K562 (cell line): ENCODE data around the gene PLA2G15. TPM values are rescaled to one million over a fixed set of nuclear protein-coding genes. Genes with fewer than 3 reads are reported as not detected.

ENCODE experiments used
- BRD9 ChIP-seq: fragments of 450-650 bp; IDR thresholded peaks from 2 replicates; pipeline ENCODE4 v1.6.1; 2018; ENCODE audit warnings: low read depth; ENCODE audit not compliant: partially characterized antibody
- CEBPG ChIP-seq, 3 experiments: fragments of 200-800 bp in 1 of 3; sonication (Bioruptor generic) in 1 of 3; sonication (generic) in 1 of 3; formaldehyde crosslinking in 1 of 3; IDR thresholded peaks in 2 of 3; conservative IDR thresholded peaks in 1 of 3; 2 replicates each; pipeline versions ENCODE4 v1.6.1 to v1.8.0; 2016 to 2022; ENCODE audit warnings: missing compliant biosample characterization in 2 of 3, missing genetic modification characterization in 2 of 3, mild to moderate bottlenecking in 1 of 3, missing genetic modification reagents in 1 of 3
- HMG20B ChIP-seq: fragments of 250-450 bp; sonication (Bioruptor Pico); IDR thresholded peaks from 2 replicates; pipeline ENCODE4 v1.5.0; 2021; ENCODE audit warnings: mild to moderate bottlenecking
- MEF2A ChIP-seq: IDR thresholded peaks from 2 replicates; pipeline ENCODE4 v1.6.1; 2011; ENCODE audit warnings: low read depth, mild to moderate bottlenecking, low read length, moderate library complexity; ENCODE audit not compliant: control insufficient read depth
- PATZ1 ChIP-seq: fragments of 250-450 bp; sonication (Bioruptor Pico); IDR thresholded peaks from 2 replicates; pipeline ENCODE4 v1.5.0; 2020; ENCODE audit warnings: mild to moderate bottlenecking, borderline replicate concordance
- POLR2G ChIP-seq: fragments of 200-400 bp; formaldehyde crosslinking; IDR thresholded peaks from 2 replicates; pipeline ENCODE4 v1.6.1; 2017; ENCODE audit warnings: low read depth, mild to moderate bottlenecking, antibody characterized with exemption, low read length, moderate library complexity
- ZNF134 ChIP-seq: fragments of 250-450 bp; sonication (Bioruptor Pico); conservative IDR thresholded peaks from 2 replicates; pipeline ENCODE4 v1.4.0; 2020
- ZSCAN32 ChIP-seq: fragments of 450-650 bp; formaldehyde crosslinking; IDR thresholded peaks from 2 replicates; pipeline ENCODE4 v1.4.0; 2020; ENCODE audit warnings: mild to moderate bottlenecking, moderate library complexity
- polyA plus RNA-seq, 8 experiments: library from polyadenylated mRNA; depleted of rRNA in 4 of 8; stranded (reverse) in 5 of 8; unstranded in 3 of 8; fragments of >200 nt; fragmentation: Nextera tagmentation in 2 of 8; fragmentation: Illumina TruSeq in 1 of 8; extraction: Ambion mirVana in 2 of 8; extraction: Trizol in 1 of 8; gene quantifications; 2 replicates each; pipeline versions ENCODE4 v1.2.1 to v1.2.3, GENCODE V29; 2011 to 2014; ENCODE audit warnings: inconsistent platforms in 1 of 8, missing spikeins in 1 of 8
- total RNA-seq, 7 experiments: library from RNA; depleted of rRNA in 6 of 7; stranded (reverse); fragments of >200 nt in 6 of 7; fragmentation: Illumina TruSeq in 2 of 7; extraction: Trizol in 2 of 7; gene quantifications; 2 replicates each; pipeline versions ENCODE4 v1.2.1 to v1.2.3, GENCODE V29; 2011 to 2021; ENCODE audit warnings: low replicate concordance in 1 of 7
- TF ChIP-seq, protein P1 (sequence below): fragments of 450-650 bp; formaldehyde crosslinking; IDR thresholded peaks from 2 replicates; pipeline ENCODE4 v1.4.0; 2020; ENCODE audit warnings: mild to moderate bottlenecking, moderate library complexity
- TF ChIP-seq, protein P2 (sequence below): fragments of 250-450 bp; sonication (Bioruptor Pico); IDR thresholded peaks from 2 replicates; pipeline ENCODE4 v1.4.0; 2020; ENCODE audit warnings: mild to moderate bottlenecking
- TF ChIP-seq, protein P3 (sequence below): sonication (generic); formaldehyde crosslinking; IDR thresholded peaks from 2 replicates; pipeline ENCODE4 v1.8.1; 2023; ENCODE audit warnings: mild to moderate bottlenecking, missing genetic modification reagents

The PLA2G15 gene
- total and polyA plus RNA-seq, 9 of the 15 experiments (the other 6 are each of a cell fraction or from before 2014, with no cell fraction given): 0.42 to 8.6 (median 4.8) TPM

DNA sequence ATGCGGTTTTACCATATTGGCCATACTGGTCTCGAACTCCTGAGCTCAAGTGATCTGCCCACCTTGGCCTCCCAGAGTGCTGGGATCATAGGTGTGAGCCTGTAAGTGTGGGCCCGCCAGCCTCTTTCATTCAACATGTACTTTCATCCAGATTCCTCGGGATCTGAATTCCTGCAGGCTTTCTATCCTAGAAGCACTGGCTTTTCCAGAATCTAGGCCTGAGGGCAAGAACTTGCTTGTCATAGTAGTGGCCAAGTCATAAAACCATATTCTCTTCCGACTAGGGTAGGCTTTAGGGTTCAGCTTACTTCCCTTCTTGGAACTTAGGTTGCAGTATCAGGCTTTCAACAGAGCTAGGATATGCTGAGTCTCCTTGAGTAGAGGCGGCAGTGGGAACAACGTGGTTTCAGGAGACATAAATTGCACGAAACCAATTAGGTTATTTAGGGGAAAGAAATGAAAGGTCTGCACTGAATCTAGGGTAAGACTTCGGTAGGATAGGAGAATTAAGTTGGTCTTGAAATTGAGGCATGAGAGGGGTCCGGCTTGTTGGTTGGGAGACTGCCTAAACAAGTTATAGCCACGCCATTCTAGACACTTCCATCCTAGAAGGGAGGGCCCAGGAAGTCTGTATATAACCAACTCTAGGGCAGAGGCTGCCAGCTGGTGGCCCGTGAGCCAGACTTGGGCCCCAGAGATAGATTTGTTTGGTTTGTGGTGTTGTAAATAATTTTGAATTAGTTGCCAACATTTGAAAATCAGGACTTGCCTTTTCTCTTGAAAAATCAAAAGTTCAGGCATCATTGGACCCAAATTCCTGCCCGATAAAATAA, 34.8 kb downstream of the PLA2G15 start (continued):
- TF ChIP-seq, protein P1, sequence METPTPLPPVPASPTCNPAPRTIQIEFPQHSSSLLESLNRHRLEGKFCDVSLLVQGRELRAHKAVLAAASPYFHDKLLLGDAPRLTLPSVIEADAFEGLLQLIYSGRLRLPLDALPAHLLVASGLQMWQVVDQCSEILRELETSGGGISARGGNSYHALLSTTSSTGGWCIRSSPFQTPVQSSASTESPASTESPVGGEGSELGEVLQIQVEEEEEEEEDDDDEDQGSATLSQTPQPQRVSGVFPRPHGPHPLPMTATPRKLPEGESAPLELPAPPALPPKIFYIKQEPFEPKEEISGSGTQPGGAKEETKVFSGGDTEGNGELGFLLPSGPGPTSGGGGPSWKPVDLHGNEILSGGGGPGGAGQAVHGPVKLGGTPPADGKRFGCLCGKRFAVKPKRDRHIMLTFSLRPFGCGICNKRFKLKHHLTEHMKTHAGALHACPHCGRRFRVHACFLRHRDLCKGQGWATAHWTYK: no peak
- TF ChIP-seq PATZ1 (CRISPR knock-in tag): no peak
- TF ChIP-seq, protein P2, sequence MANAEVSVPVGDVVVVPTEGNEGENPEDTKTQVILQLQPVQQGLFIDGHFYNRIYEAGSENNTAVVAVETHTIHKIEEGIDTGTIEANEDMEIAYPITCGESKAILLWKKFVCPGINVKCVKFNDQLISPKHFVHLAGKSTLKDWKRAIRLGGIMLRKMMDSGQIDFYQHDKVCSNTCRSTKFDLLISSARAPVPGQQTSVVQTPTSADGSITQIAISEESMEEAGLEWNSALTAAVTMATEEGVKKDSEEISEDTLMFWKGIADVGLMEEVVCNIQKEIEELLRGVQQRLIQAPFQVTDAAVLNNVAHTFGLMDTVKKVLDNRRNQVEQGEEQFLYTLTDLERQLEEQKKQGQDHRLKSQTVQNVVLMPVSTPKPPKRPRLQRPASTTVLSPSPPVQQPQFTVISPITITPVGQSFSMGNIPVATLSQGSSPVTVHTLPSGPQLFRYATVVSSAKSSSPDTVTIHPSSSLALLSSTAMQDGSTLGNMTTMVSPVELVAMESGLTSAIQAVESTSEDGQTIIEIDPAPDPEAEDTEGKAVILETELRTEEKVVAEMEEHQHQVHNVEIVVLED (CRISPR knock-in tag): no peak
- TF ChIP-seq CEBPG (CRISPR knock-in tag; IDR thresholded peaks at IDR 0.05): no peak
- no peak for TF ChIP-seq CEBPG (tag; conservative IDR thresholded peaks at IDR 0.05 in 1 of 2, IDR thresholded peaks at IDR 0.05 in 1 of 2)
- TF ChIP-seq, protein P3, sequence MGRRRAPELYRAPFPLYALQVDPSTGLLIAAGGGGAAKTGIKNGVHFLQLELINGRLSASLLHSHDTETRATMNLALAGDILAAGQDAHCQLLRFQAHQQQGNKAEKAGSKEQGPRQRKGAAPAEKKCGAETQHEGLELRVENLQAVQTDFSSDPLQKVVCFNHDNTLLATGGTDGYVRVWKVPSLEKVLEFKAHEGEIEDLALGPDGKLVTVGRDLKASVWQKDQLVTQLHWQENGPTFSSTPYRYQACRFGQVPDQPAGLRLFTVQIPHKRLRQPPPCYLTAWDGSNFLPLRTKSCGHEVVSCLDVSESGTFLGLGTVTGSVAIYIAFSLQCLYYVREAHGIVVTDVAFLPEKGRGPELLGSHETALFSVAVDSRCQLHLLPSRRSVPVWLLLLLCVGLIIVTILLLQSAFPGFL (CRISPR knock-in tag): no peak
- no peak for TF ChIP-seq MEF2A
- TF ChIP-seq POLR2G: no peak
- no peak for TF ChIP-seq ZNF134 (CRISPR knock-in tag)
- no peak for TF ChIP-seq BRD9
- no peak for TF ChIP-seq HMG20B (CRISPR knock-in tag)
- TF ChIP-seq ZSCAN32 (CRISPR knock-in tag): no peak
- TF ChIP-seq, all 486 proteins: peak for 0
